CD14-positive monocyte (primary cell): ENCODE data around the gene TADA3. TPM values are rescaled to one million over a fixed set of nuclear protein-coding genes. Genes with fewer than 3 reads are reported as not detected.
A peak's percentile ranks its signal among the peaks of the same experiment; 100 is the strongest.

Experiments
- DNase-seq, 3 donors: peaks; one replicate each; pipeline ENCODE4 v3.0.0-alpha.2; 2011 to 2022
- H2AFZ ChIP-seq: 2 replicates; pipeline ENCODE4 v1.6.0; 2012; ENCODE audit warnings: mild to moderate bottlenecking, low read depth, low read length, inconsistent platforms; ENCODE audit not compliant: insufficient read depth, poor library complexity, severe bottlenecking
- H3K27ac ChIP-seq, 2 donors: 1 replicate in 1 of 2; 2 replicates in 1 of 2; pipeline ENCODE4 v1.5.1; 2012 to 2013; ENCODE audit warnings: low read length in 2 of 2, control low read depth in 1 of 2, inconsistent platforms in 1 of 2, low read depth in 1 of 2, mild to moderate bottlenecking in 1 of 2
- H3K27me3 ChIP-seq, 2 donors: one replicate each; pipeline versions ENCODE4 v1.6.0 to v1.6.1; 2011 to 2013; ENCODE audit warnings: low read length in 2 of 2; ENCODE audit not compliant: control insufficient read depth in 2 of 2, insufficient read depth in 2 of 2
- H3K36me3 ChIP-seq, 2 donors: replicated peaks in 1 of 2; 1 replicate in 1 of 2; 2 replicates in 1 of 2; pipeline versions ENCODE4 v1.5.1 to v1.6.1; 2012 to 2013; ENCODE audit warnings: low read length in 2 of 2, control low read depth in 1 of 2, inconsistent platforms in 1 of 2, mild to moderate bottlenecking in 1 of 2; ENCODE audit not compliant: insufficient read depth in 2 of 2, control insufficient read depth in 1 of 2
- H3K4me1 ChIP-seq, 2 donors: 1 replicate in 1 of 2; 2 replicates in 1 of 2; pipeline versions ENCODE4 v1.5.1 to v1.6.1; 2012 to 2013; ENCODE audit warnings: low read length in 2 of 2, control low read depth in 1 of 2, inconsistent platforms in 1 of 2, mild to moderate bottlenecking in 1 of 2, moderate library complexity in 1 of 2; ENCODE audit not compliant: insufficient read depth in 2 of 2, control insufficient read depth in 1 of 2
- H3K4me2 ChIP-seq: replicated peaks from 2 replicates; pipeline ENCODE3; 2012; ENCODE audit warnings: low read length, moderate library complexity, mild to moderate bottlenecking; ENCODE audit not compliant: poor library complexity, severe bottlenecking; ENCODE audit errors: extremely low read depth
- H3K4me3 ChIP-seq, 3 experiments: fragments of 200-600 bp in 1 of 3; sonication (generic) in 1 of 3; replicated peaks in 1 of 3; 1 replicate in 2 of 3; 2 replicates in 1 of 3; pipeline ENCODE4 v1.5.1; 2011 to 2013; ENCODE audit warnings: low read length in 3 of 3, mild to moderate bottlenecking in 3 of 3, control low read depth in 2 of 3, low read depth in 2 of 3, inconsistent platforms in 1 of 3, moderate library complexity in 1 of 3
- H3K79me2 ChIP-seq: 2 replicates; pipeline ENCODE4 v1.6.0; 2012; ENCODE audit warnings: mild to moderate bottlenecking, control low read depth, inconsistent platforms, low read length, moderate library complexity; ENCODE audit not compliant: insufficient read depth
- H3K9ac ChIP-seq: 2 replicates; pipeline ENCODE4 v1.6.0; 2017; ENCODE audit warnings: low read length, mild to moderate bottlenecking; ENCODE audit not compliant: insufficient read depth, poor library complexity, severe bottlenecking
- H3K9me3 ChIP-seq, 2 donors: replicated peaks in 1 of 2; 1 replicate in 1 of 2; 2 replicates in 1 of 2; pipeline versions ENCODE4 v1.5.1 to v1.6.1; 2012 to 2013; ENCODE audit warnings: low read length in 2 of 2, control low read depth in 1 of 2; ENCODE audit not compliant: control insufficient read depth in 1 of 2, insufficient read depth in 1 of 2
- H4K20me1 ChIP-seq: 2 replicates; pipeline ENCODE4 v1.6.0; 2012; ENCODE audit warnings: mild to moderate bottlenecking, low read length, control low read depth, moderate library complexity; ENCODE audit not compliant: insufficient read depth
- H3K27ac Mint-ChIP-seq, 7 donors: one replicate each; pipeline ENCODE4 v1.8.0; 2020; ENCODE audit warnings: mild to moderate bottlenecking in 7 of 7, mixed read lengths in 7 of 7, moderate library complexity in 6 of 7, inconsistent platforms in 2 of 7
- H3K27me3 Mint-ChIP-seq, 3 donors: one replicate each; pipeline ENCODE4 v1.8.0; 2021 to 2022; ENCODE audit warnings: low read depth in 3 of 3, mild to moderate bottlenecking in 3 of 3, mixed read lengths in 3 of 3, moderate library complexity in 3 of 3, inconsistent platforms in 1 of 3
- H3K36me3 Mint-ChIP-seq, 2 donors: one replicate each; pipeline ENCODE4 v1.8.0; 2020; ENCODE audit warnings: mixed read lengths in 2 of 2, inconsistent platforms in 1 of 2, mild to moderate bottlenecking in 1 of 2
- H3K4me1 Mint-ChIP-seq: one replicate; pipeline ENCODE4 v1.8.0; 2020; ENCODE audit warnings: mild to moderate bottlenecking, mixed read lengths
- H3K4me3 Mint-ChIP-seq, 2 donors: one replicate each; pipeline ENCODE4 v1.8.0; 2020; ENCODE audit warnings: mild to moderate bottlenecking in 2 of 2, mixed read lengths in 2 of 2, moderate library complexity in 1 of 2
- H3K9me3 Mint-ChIP-seq, 7 donors: one replicate each; pipeline ENCODE4 v1.8.0; 2020 to 2022; ENCODE audit warnings: mixed read lengths in 7 of 7, mild to moderate bottlenecking in 6 of 7, moderate library complexity in 6 of 7, inconsistent platforms in 2 of 7
- WGBS: methylation state at CpG from one replicate; pipeline ENCODE4 v1.1.5; 2013; ENCODE audit warnings: missing lambda C conversion rate; ENCODE audit not compliant: insufficient coverage; 5-methylcytosine and 5-hydroxymethylcytosine counted together
- intact Hi-C, 2 donors: fragments of 100-400 bp; cut with micrococcal nuclease; formaldehyde crosslinking; loops; one replicate each; pipeline versions ENCODE4 v1.15.0 to v1.15.1; 2023
- polyA plus RNA-seq, 3 donors: library from polyadenylated mRNA; depleted of rRNA in 1 of 3; unstranded in 2 of 3; stranded (reverse) in 1 of 3; fragments of 300-500 nt in 2 of 3; fragments of >200 nt in 1 of 3; fragmentation: Illumina TruSeq in 2 of 3; gene quantifications; 1 replicate in 2 of 3; 2 replicates in 1 of 3; pipeline ENCODE4 v1.2.3, GENCODE V29; 2012 to 2021
- TF ChIP-seq, protein P1 (sequence below): fragments of 200-600 bp; IDR thresholded peaks from one replicate; pipeline ENCODE4 v1.8.0; 2022; ENCODE audit warnings: antibody characterized with exemption, mild to moderate bottlenecking

The TADA3 gene
- polyA plus RNA-seq, 3 donors, result 36.1 to 47.2 (median 46.9) TPM

DNA sequence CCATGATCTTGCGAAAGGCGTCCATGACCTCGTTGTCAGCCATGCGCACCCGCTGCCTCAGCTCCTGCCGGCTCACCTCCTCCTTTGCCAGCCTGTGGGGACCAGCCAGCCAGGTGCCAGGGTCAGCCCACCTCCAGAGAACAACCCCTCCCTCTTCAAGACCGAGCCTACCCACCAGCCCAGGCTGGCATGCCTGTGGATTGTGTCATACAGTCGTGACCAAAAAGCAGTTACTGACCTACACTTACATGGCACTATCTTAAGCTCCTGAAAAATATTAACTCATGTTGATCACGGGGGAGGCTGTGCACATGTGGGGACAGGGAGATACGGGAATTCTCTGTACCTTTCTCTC, 11.8 kb downstream of the TADA3 start:
- no peaks in the 10 kb centered on the region for H3K27me3 ChIP-seq
- H3K4me2 ChIP-seq, result peak overlapping the region; percentile 63
- peaks cover 4% of the 10 kb centered on the region for H3K79me2 ChIP-seq
- intact Hi-C loops, result no loop called here
- peaks cover 61 to 63% of the 10 kb centered on the region in 2 donors for H3K4me1 ChIP-seq
- peak overlapping the region in 1 of 3 experiments; percentile 47 for H3K4me3 ChIP-seq
- TF ChIP-seq, protein P1, sequence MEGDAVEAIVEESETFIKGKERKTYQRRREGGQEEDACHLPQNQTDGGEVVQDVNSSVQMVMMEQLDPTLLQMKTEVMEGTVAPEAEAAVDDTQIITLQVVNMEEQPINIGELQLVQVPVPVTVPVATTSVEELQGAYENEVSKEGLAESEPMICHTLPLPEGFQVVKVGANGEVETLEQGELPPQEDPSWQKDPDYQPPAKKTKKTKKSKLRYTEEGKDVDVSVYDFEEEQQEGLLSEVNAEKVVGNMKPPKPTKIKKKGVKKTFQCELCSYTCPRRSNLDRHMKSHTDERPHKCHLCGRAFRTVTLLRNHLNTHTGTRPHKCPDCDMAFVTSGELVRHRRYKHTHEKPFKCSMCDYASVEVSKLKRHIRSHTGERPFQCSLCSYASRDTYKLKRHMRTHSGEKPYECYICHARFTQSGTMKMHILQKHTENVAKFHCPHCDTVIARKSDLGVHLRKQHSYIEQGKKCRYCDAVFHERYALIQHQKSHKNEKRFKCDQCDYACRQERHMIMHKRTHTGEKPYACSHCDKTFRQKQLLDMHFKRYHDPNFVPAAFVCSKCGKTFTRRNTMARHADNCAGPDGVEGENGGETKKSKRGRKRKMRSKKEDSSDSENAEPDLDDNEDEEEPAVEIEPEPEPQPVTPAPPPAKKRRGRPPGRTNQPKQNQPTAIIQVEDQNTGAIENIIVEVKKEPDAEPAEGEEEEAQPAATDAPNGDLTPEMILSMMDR, result no peak
- 9% methylated on average over 6 of the region's 10 CpGs for WGBS
- Mint-ChIP-seq H3K27me3 (peaks cover 0 to 2% (median 1%) of the 10 kb centered on the region in 3 donors), H3K4me3 (peak overlapping the region; percentile 6 to 78), H3K4me1 (peaks cover 62% of the 10 kb centered on the region), H3K36me3 (peaks cover 29 to 39% of the 10 kb centered on the region in 2 donors), H3K9me3 (no peaks in the 10 kb centered on the region), H3K27ac (peak overlapping the region; percentile 93 to 99 (median 96))
- peaks cover 18 to 26% of the 10 kb centered on the region in 2 donors for H3K36me3 ChIP-seq
- H2AFZ ChIP-seq, result peak overlapping the region; percentile 96
- peak overlapping the region; percentile 71 for H3K9ac ChIP-seq
- no peaks in the 10 kb centered on the region for H3K9me3 ChIP-seq
- peak overlapping the region; percentile 80 to 91 for H3K27ac ChIP-seq
- H4K20me1 ChIP-seq, result no peaks in the 10 kb centered on the region
- peak in 2 of 3 donors; percentile 19 to 24 for DNase-seq

DNA sequence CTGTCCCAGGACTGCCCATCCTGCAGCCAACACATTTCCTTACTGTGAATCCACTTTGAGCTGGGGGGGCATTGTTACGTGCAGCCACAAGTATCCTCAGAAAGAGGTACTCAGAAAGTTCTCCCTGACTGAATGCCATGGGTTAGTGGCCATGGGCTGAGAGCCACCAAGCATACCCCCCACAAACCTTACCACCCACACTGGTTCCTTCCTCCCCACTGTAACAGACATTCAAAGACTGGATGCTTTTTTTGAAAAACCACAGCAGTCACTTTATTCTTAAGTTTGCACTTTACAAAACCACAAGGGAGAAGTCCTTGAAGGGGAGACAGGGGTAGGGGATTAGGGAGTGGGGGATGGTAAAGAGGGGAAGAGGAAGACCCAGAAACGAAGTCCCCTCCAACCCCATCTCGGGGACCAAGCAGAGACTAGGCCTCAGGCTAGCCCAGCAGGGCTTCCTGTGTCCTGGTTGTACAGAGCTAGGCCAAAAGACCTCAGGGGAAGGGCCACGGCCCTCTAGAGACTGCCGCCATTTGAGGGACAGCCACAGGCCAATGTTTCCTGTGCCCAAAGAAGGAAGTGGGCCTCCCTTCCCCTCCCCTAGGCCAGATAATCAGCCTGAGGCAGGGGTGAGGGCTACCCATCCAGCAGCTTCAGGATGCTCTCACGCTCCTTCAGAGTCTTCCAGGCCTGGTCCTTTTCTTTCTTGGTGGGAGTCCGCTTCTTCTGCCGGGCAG, 12.4 kb downstream of the TADA3 start:
- 2% methylated on average over 6 of the region's 8 CpGs for WGBS
- Mint-ChIP-seq H3K4me1 (peaks cover 62% of the 10 kb centered on the region), H3K4me3 (peak overlapping the region; percentile 6 to 78), H3K9me3 (no peaks in the 10 kb centered on the region), H3K36me3 (peaks cover 27 to 34% of the 10 kb centered on the region in 2 donors), H3K27me3 (peaks cover 0 to 3% (median 2%) of the 10 kb centered on the region in 3 donors), H3K27ac (peak overlapping the region; percentile 93 to 99 (median 96))
- Histone ChIP-seq H4K20me1 (no peaks in the 10 kb centered on the region), H3K36me3 (peaks cover 13 to 21% of the 10 kb centered on the region in 2 donors), H3K4me3 (peak overlapping the region in 1 of 3 experiments; percentile 47), H3K9me3 (no peaks in the 10 kb centered on the region), H3K27ac (peak overlapping the region; percentile 80 to 91), H3K4me2 (peak overlapping the region; percentile 63), H3K79me2 (peaks cover 4% of the 10 kb centered on the region), H2AFZ (peak overlapping the region; percentile 96), H3K27me3 (no peaks in the 10 kb centered on the region), H3K9ac (peak overlapping the region; percentile 71), H3K4me1 (peaks cover 61 to 63% of the 10 kb centered on the region in 2 donors)
- intact Hi-C loops, result no loop called here
- peak; percentile 60 to 62 (median 61) for DNase-seq
- TF ChIP-seq, protein P1, result no peak
